Measurements from ENCODE around the gene ELP4. TPM values are rescaled to one million over a fixed set of nuclear protein-coding genes. Genes with fewer than 3 reads are reported as not detected.

ELP4 gene
- total and polyA plus RNA-seq, 12 donors, result 10.5 to 30.4 (median 18.0) TPM

DNA sequence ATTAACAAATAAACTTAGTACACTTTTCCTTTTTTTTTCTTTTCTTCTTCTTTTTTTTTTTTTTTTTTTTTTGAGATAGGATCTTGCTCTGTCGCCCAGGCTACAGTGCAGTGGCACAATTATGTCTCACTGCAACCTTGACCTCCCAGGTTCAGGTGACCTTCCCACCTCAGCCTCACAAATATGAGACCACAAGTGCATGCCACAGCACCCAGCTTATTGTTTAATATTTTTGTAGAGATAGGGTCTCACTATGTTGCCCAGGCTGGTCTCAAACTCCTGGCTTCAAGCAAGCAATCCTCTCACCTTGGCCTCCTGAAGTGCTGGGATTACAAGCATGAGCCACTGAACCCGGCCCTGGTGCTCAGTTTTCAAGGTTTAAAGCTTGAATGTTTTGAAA is 88.9 kb downstream of the ELP4 start:
- no peak for DNase-seq
- no peaks in the 10 kb centered on the region for H3K4me1 ChIP-seq (replicated peaks in 1 of 2)
- no peak overlapping the region for H3K27ac ChIP-seq
- no peaks in the 10 kb centered on the region for H3K9me3 ChIP-seq (replicated peaks in 1 of 3)
- WGBS, 4 donors, result 88 to 95% (median 92%) methylated on average over 2 of the region's 2 CpGs
- no peak for TF ChIP-seq POLR2A (IDR thresholded peaks at IDR 0.05)
- TF ChIP-seq, protein P1, sequence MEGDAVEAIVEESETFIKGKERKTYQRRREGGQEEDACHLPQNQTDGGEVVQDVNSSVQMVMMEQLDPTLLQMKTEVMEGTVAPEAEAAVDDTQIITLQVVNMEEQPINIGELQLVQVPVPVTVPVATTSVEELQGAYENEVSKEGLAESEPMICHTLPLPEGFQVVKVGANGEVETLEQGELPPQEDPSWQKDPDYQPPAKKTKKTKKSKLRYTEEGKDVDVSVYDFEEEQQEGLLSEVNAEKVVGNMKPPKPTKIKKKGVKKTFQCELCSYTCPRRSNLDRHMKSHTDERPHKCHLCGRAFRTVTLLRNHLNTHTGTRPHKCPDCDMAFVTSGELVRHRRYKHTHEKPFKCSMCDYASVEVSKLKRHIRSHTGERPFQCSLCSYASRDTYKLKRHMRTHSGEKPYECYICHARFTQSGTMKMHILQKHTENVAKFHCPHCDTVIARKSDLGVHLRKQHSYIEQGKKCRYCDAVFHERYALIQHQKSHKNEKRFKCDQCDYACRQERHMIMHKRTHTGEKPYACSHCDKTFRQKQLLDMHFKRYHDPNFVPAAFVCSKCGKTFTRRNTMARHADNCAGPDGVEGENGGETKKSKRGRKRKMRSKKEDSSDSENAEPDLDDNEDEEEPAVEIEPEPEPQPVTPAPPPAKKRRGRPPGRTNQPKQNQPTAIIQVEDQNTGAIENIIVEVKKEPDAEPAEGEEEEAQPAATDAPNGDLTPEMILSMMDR (IDR thresholded peaks at IDR 0.05), result no peak
- no peaks in the 10 kb centered on the region for H3K27me3 ChIP-seq
- no peak overlapping the region for H3K4me3 ChIP-seq
- intact Hi-C loops (cut with DNase I), result no loop called here
- H3K36me3 ChIP-seq (replicated peaks in 1 of 2), result no peaks in the 10 kb centered on the region

DNA sequence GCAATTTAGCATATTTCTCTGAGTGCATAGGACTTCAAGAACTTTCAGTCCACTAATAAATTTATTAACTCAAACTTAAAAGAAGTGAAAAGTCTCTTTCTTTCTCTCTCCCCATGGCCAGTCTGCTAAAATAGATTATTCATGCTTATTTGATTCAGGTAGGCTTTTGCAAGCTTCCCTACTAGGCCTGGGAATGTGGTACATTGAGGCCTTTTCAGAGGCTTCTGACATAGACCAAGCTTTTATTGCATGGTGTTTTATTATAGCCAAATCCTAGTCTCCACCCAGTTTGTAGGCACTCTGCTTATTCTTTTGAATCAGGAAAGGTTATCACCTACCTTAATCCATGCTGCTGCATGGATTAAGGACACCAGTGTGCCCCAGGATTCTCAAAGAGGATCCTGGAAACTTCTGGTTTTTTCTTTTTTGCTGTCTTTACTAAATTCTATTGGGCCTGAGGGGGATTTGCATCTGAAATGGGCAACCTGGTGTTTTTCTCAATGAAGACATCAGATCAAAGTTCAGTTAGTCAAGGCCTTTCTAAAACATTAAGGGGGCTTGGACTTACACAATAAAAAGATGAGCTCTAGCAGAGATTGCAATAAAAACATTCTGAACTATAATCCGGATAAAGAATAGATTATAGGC is 92.2 kb downstream of the ELP4 start:
- intact Hi-C loops (cut with DNase I), result no loop called here
- Histone ChIP-seq H3K27ac (no peak overlapping the region), H3K4me1 (replicated peaks in 1 of 2) (no peaks in the 10 kb centered on the region), H3K27me3 (no peaks in the 10 kb centered on the region), H3K9me3 (replicated peaks in 1 of 3) (no peaks in the 10 kb centered on the region), H3K36me3 (replicated peaks in 1 of 2) (no peaks in the 10 kb centered on the region), H3K4me3 (no peak overlapping the region)
- TF ChIP-seq, protein P1 (IDR thresholded peaks at IDR 0.05), result no peak
- no peak for TF ChIP-seq POLR2A (IDR thresholded peaks at IDR 0.05)
- no peak for DNase-seq
- 95 to 100% (median 99%) methylated on average over 1 of the region's 1 CpG for WGBS, 4 donors

DNA sequence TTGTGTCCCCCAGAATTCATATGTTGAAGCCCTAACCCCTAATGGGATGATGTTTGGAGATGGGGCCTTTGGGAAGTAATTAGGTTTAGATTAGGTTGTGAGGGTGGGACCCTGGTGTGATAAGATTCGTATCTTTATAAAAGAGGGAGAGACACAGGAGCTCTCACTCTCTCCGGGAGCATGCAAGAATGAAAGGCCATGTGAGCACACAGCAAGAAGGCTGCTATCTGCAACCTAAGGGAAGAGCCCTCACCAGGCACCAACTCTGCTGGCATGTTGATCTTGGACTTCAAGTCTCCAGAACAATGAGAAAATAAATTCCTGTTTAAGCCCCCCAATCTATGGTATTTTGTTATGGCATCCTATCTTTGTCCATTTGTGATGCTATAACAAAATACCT is 97.3 kb downstream of the ELP4 start:
- no peaks in the 10 kb centered on the region for H3K36me3 ChIP-seq (replicated peaks in 1 of 2)
- DNase-seq, result no peak
- no peak overlapping the region for H3K4me3 ChIP-seq
- no peaks in the 10 kb centered on the region for H3K9me3 ChIP-seq (replicated peaks in 1 of 3)
- TF ChIP-seq, protein P1 (IDR thresholded peaks at IDR 0.05), result no peak
- TF ChIP-seq POLR2A (IDR thresholded peaks at IDR 0.05), result no peak
- intact Hi-C loops (cut with DNase I), result no loop called here
- WGBS, 4 donors, result 90 to 98% (median 97%) methylated on average over 2 of the region's 2 CpGs
- no peaks in the 10 kb centered on the region for H3K27me3 ChIP-seq
- no peaks in the 10 kb centered on the region for H3K4me1 ChIP-seq (replicated peaks in 1 of 2)
- H3K27ac ChIP-seq, result no peak overlapping the region

DNA sequence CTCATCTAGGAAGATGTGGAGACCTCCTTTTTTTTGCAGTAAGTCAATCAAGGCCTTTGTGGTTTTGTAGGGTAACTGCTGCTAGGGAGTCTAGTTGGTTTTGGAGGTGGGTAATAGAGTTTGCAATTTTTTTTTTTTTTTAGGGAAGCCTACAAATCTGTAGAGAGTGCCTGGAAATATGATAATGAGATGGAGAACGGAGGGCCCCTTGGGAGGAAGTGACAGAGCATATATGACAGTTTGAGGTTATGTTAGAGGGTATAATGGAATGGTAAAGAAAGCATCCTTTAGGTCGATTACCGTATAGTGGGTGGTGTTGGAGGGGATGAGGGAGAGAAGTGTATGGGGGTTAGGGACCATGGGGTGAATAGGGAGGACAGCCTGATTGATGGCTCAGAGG is 98.3 kb downstream of the ELP4 start:
- Histone ChIP-seq H3K27ac (no peak overlapping the region), H3K36me3 (replicated peaks in 1 of 2) (no peaks in the 10 kb centered on the region), H3K4me3 (no peak overlapping the region), H3K9me3 (replicated peaks in 1 of 3) (no peaks in the 10 kb centered on the region), H3K4me1 (replicated peaks in 1 of 2) (no peaks in the 10 kb centered on the region), H3K27me3 (no peaks in the 10 kb centered on the region)
- 88 to 96% (median 94%) methylated on average over 3 of the region's 3 CpGs for WGBS, 4 donors
- no peak for DNase-seq
- TF ChIP-seq, protein P1 (IDR thresholded peaks at IDR 0.05), result no peak
- no peak for TF ChIP-seq POLR2A (IDR thresholded peaks at IDR 0.05)
- intact Hi-C loops (cut with DNase I), result no loop called here
